WTC11 (cell line): ENCODE data around the gene ZNF584. TPM values are rescaled to one million over a fixed set of nuclear protein-coding genes. Genes with fewer than 3 reads are reported as not detected.

ENCODE experiments used
- ATAC-seq: fragments of 200-7000 bp; cut with Tn5 transposase; 2 replicates; pipeline ENCODE4 v1.10.0; 2021; ENCODE audit warnings: mild to moderate bottlenecking, moderate library complexity
- CTCF ChIA-PET: fragments of 300-600 bp; sonication (Branson Sonifier 250); formaldehyde crosslinking; loops from one replicate; lab custom pipeline; 2021; ENCODE audit warnings: antibody characterized with exemption; lab: Charles Lee
- POLR2A ChIA-PET: fragments of 350-600 bp; sonication (Branson Sonifier 250); formaldehyde crosslinking; loops from one replicate; lab custom pipeline; 2021; ENCODE audit warnings: antibody characterized with exemption; lab: Charles Lee
- DNase-seq: peaks from one replicate; pipeline ENCODE4 v3.0.0; 2021; ENCODE audit warnings: low spot score
- H3K27ac Mint-ChIP-seq: 2 replicates; pipeline ENCODE4 v1.8.0; 2021; ENCODE audit warnings: mixed read lengths
- H3K27me3 Mint-ChIP-seq: 2 replicates; pipeline ENCODE4 v1.8.0; 2021; ENCODE audit warnings: low read depth, mild to moderate bottlenecking, moderate library complexity, mixed read lengths
- H3K36me3 Mint-ChIP-seq: 2 replicates; pipeline ENCODE4 v1.8.0; 2021; ENCODE audit warnings: mixed read lengths
- H3K4me1 Mint-ChIP-seq: 2 replicates; pipeline ENCODE4 v1.8.0; 2022; ENCODE audit warnings: mixed read lengths
- H3K4me3 Mint-ChIP-seq: 2 replicates; pipeline ENCODE4 v1.8.0; 2021; ENCODE audit warnings: mild to moderate bottlenecking, moderate library complexity, mixed read lengths
- H3K9me3 Mint-ChIP-seq: 2 replicates; pipeline ENCODE4 v1.8.0; 2021; ENCODE audit warnings: mixed read lengths
- ATF1 ChIP-seq: sonication (generic); formaldehyde crosslinking; IDR thresholded peaks from 2 replicates; pipeline ENCODE4 v1.8.1; 2023; ENCODE audit warnings: mild to moderate bottlenecking, moderate library complexity, missing genetic modification reagents
- ATF6 ChIP-seq: sonication (generic); formaldehyde crosslinking; IDR thresholded peaks from 2 replicates; pipeline ENCODE4 v1.8.1; 2023; ENCODE audit warnings: mild to moderate bottlenecking, missing genetic modification reagents
- ETV6 ChIP-seq: sonication (generic); formaldehyde crosslinking; IDR thresholded peaks from 2 replicates; pipeline ENCODE4 v1.8.1; 2022; ENCODE audit warnings: mild to moderate bottlenecking, missing genetic modification reagents
- GTF2I ChIP-seq: fragments of 250-450 bp; sonication (Bioruptor Pico); conservative IDR thresholded peaks from 2 replicates; pipeline ENCODE4 v1.4.0; 2021; ENCODE audit warnings: mild to moderate bottlenecking
- IRF2 ChIP-seq: sonication (generic); formaldehyde crosslinking; IDR thresholded peaks from 2 replicates; pipeline ENCODE4 v1.8.0; 2022; ENCODE audit warnings: low read depth, missing genetic modification reagents, borderline replicate concordance
- MXD4 ChIP-seq: fragments of 250-450 bp; sonication (Bioruptor Pico); IDR thresholded peaks from 2 replicates; pipeline ENCODE4 v1.8.0; 2021; ENCODE audit warnings: mild to moderate bottlenecking, moderate library complexity, borderline replicate concordance
- NR3C1 ChIP-seq: sonication (generic); formaldehyde crosslinking; conservative IDR thresholded peaks from 2 replicates; pipeline ENCODE4 v1.8.1; 2023; ENCODE audit warnings: low read depth, mild to moderate bottlenecking, missing genetic modification reagents
- OVOL2 ChIP-seq: fragments of 250-450 bp; sonication (Bioruptor Pico); IDR thresholded peaks from 2 replicates; pipeline ENCODE4 v1.9.0; 2021; ENCODE audit warnings: mild to moderate bottlenecking, borderline replicate concordance
- TP53 ChIP-seq: sonication (generic); formaldehyde crosslinking; IDR thresholded peaks from 2 replicates; pipeline ENCODE4 v1.8.1; 2023; ENCODE audit warnings: mild to moderate bottlenecking, missing genetic modification reagents
- USF2 ChIP-seq: sonication (generic); formaldehyde crosslinking; IDR thresholded peaks from 2 replicates; pipeline ENCODE4 v1.8.1; 2023; ENCODE audit warnings: mild to moderate bottlenecking, missing genetic modification reagents, moderate library complexity
- ZNF281 ChIP-seq: sonication (generic); formaldehyde crosslinking; IDR thresholded peaks from 2 replicates; pipeline ENCODE4 v1.8.0; 2023; ENCODE audit warnings: mild to moderate bottlenecking, missing genetic modification reagents
- ZNF512 ChIP-seq: sonication (generic); formaldehyde crosslinking; IDR thresholded peaks from 2 replicates; pipeline ENCODE4 v1.8.1; 2022; ENCODE audit warnings: missing genetic modification reagents, borderline replicate concordance
- ZNF532 ChIP-seq: fragments of 250-450 bp; sonication (Bioruptor Pico); IDR thresholded peaks from 2 replicates; pipeline ENCODE4 v1.9.0; 2021; ENCODE audit warnings: mild to moderate bottlenecking, borderline replicate concordance
- total RNA-seq: library from RNA; stranded (reverse); gene quantifications from 3 replicates; pipeline ENCODE4 v1.2.3, GENCODE V29; 2021

Gene ZNF584
- total RNA-seq, 1 experiment from 2014 or later, result 6.8 TPM

GRCh38 chr19:58429745-58430144, 21.3 kb downstream of the ZNF584 start (continued):
- TF ChIP-seq ZNF512 (CRISPR knock-in tag) (no peak), GTF2I (CRISPR knock-in tag) (no peak), ATF1 (CRISPR knock-in tag) (no peak)
- TF ChIP-seq, all 79 proteins: peak for 0

DNA sequence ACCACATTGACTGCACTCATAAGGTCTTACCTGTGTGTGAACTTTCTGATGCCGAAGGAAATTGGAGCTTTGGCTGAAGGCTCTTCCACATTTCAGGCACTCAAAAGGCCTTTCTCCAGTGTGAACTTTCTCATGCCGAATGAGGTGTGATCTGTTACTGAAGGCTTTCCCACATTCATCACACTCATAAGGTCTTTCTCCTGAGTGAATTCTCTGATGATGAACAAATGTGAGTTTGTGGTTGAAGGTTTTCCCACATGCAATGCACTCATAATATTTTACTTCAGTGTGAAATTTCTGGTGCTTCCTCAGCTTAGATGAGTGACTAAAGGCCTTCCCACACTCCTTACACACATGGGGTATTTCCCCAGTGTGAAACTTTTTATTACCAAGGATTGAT, 25.8 kb downstream of the ZNF584 start:
- ChIA-PET POLR2A (no interaction called here), CTCF (no interaction called here)
- TF ChIP-seq NR3C1 (CRISPR knock-in tag), result no peak
- no peak for TF ChIP-seq ATF6
- no peak for TF ChIP-seq OVOL2 (CRISPR knock-in tag)
- no peak for TF ChIP-seq GTF2I (CRISPR knock-in tag)
- TF ChIP-seq USF2 (CRISPR knock-in tag), result no peak
- no peak for TF ChIP-seq ZNF532 (CRISPR knock-in tag)
- TF ChIP-seq ETV6 (CRISPR knock-in tag), result no peak
- no peak for TF ChIP-seq MXD4
- TF ChIP-seq ZNF281 (CRISPR knock-in tag), result no peak
- no peak for TF ChIP-seq IRF2 (CRISPR knock-in tag)
- TF ChIP-seq TP53, result no peak
- TF ChIP-seq, all 79 proteins: peak for 0
- peaks cover 90% of the 10 kb centered on the region for H3K9me3 Mint-ChIP-seq
- peaks cover 67% of the 10 kb centered on the region for H3K27me3 Mint-ChIP-seq
- H3K36me3 Mint-ChIP-seq, result peaks cover 89% of the 10 kb centered on the region
- H3K27ac Mint-ChIP-seq, result no peak overlapping the region
- DNase-seq, result no peak
- no peaks in the 10 kb centered on the region; the same call in 1 of the 2 replicates for H3K4me1 Mint-ChIP-seq
- H3K4me3 Mint-ChIP-seq, result no peak overlapping the region
- ATAC-seq, result no peak
